Gastroesophageal sphincter (tissue), 4 donors: ENCODE data around the gene BAAT. TPM values are rescaled to one million over a fixed set of nuclear protein-coding genes. Genes with fewer than 3 reads are reported as not detected.

Source experiments
- ATAC-seq: fragments of 150-250 bp; one replicate; pipeline ENCODE4 v1.9.1; 2016; ENCODE audit warnings: mild to moderate bottlenecking, moderate library complexity
- H3K27ac ChIP-seq, 4 donors: fragments of 200-600 bp; sonication (generic) in 3 of 4; 1 replicate in 3 of 4; 2 replicates in 1 of 4; pipeline ENCODE4 v1.5.1; 2016 to 2019
- H3K27me3 ChIP-seq: fragments of 200-600 bp; sonication (generic); one replicate; pipeline ENCODE4 v1.5.1; 2019
- H3K36me3 ChIP-seq, 2 donors: fragments of 200-600 bp; sonication (generic); one replicate each; pipeline ENCODE4 v1.5.1; 2019; ENCODE audit warnings: control low read depth in 1 of 2
- H3K4me1 ChIP-seq, 3 donors: fragments of 200-600 bp; sonication (generic); 1 replicate in 2 of 3; 2 replicates in 1 of 3; pipeline ENCODE4 v1.5.1; 2016 to 2019; ENCODE audit warnings: control low read depth in 2 of 3
- H3K4me3 ChIP-seq, 2 donors: fragments of 200-600 bp; sonication (generic); one replicate each; pipeline ENCODE4 v1.5.1; 2019; ENCODE audit warnings: mild to moderate bottlenecking in 1 of 2, moderate library complexity in 1 of 2
- H3K9me3 ChIP-seq, 3 donors: fragments of 200-600 bp; sonication (generic); one replicate each; pipeline ENCODE4 v1.5.1; 2017 to 2019; ENCODE audit warnings: control low read depth in 2 of 3
- CTCF ChIP-seq, 4 experiments: fragments of 200-600 bp in 2 of 4; fragments of 450-650 bp in 2 of 4; sonication (generic) in 1 of 4; IDR thresholded peaks; one replicate each; pipeline ENCODE4 v1.5.1; 2017 to 2019; ENCODE audit warnings: antibody characterized with exemption in 4 of 4, mild to moderate bottlenecking in 2 of 4, moderate library complexity in 2 of 4
- EP300 ChIP-seq: sonication (generic); formaldehyde crosslinking; IDR thresholded peaks from one replicate; pipeline ENCODE4 v1.6.1; 2017; ENCODE audit warnings: antibody characterized with exemption, mild to moderate bottlenecking
- POLR2A ChIP-seq, 2 donors: fragments of 450-650 bp; IDR thresholded peaks; one replicate each; pipeline ENCODE4 v1.6.1; 2017; ENCODE audit warnings: antibody characterized with exemption in 2 of 2, mild to moderate bottlenecking in 2 of 2, moderate library complexity in 1 of 2
- POLR2AphosphoS5 ChIP-seq: sonication (generic); formaldehyde crosslinking; IDR thresholded peaks from one replicate; pipeline ENCODE4 v1.6.1; 2017; ENCODE audit warnings: antibody characterized with exemption
- WGBS, 2 donors: methylation state at CpG; one replicate each; pipeline ENCODE4 v1.1.5; 2018; ENCODE audit warnings: low coverage in 1 of 2; 5-methylcytosine and 5-hydroxymethylcytosine counted together
- total RNA-seq, 4 donors: library from RNA; depleted of rRNA; stranded (reverse); fragments of >200 nt; gene quantifications; one replicate each; pipeline ENCODE4 v1.1.0, GENCODE V29; 2016

BAAT gene
- total RNA-seq, 4 donors from 2014 or later: 0.25 TPM; not detected in 3

GRCh38 chr9:101398068-101398929 is 13.5 kb upstream of the BAAT start, which contains the start of the genes MRPL50 and ZNF189:
TSS of gene MRPL50 (minus strand) at chr9:101398618. CDS start at chr9:101398592, 26 bp downstream.
TSS of gene ZNF189 (plus strand) at chr9:101398851. CDS start at chr9:101399157, 306 bp downstream.
- Histone ChIP-seq H3K4me1 (peaks cover 8 to 54% (median 10%) of the 10 kb centered on the region in 3 donors), H3K4me3 (peak within 1 kb of the TSS; percentile 56 to 69), H3K27me3 (no peaks in the 10 kb centered on the region), H3K27ac (peak within 1 kb of the TSS; percentile 69 to 92 (median 88)), H3K9me3 (peaks cover 0 to 11% (median 0%) of the 10 kb centered on the region in 3 donors), H3K36me3 (peaks cover 3 to 34% of the 10 kb centered on the region in 2 donors)
- ATAC-seq: peak; percentile 100
- TF ChIP-seq POLR2AphosphoS5 (peak; percentile 78), POLR2A (IDR thresholded peaks at IDR 0.05) (peak; percentile 50 to 58), EP300 (no peak), CTCF (IDR thresholded peaks at IDR 0.05) (peak in 1 of 4 experiments; percentile 15)
- 0% methylated on average over 13 to 23 of the region's 44 CpGs for WGBS, 2 donors

DNA sequence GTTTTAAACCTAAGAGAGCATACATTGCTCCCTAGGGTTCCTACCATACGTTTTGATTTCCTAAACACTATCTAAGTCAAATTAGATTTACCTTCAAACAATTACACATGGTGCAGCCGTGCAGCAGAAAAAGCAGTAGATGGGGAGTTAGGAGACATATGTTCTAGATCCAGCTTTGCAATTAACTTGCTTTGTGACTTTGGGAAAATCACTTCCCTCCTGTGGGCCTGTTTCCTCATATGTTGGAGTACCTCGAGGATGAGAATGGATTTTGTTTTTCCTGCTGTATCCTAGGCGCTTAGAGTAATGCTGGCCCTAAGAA is 12.9 kb upstream of the BAAT start:
- Histone ChIP-seq H3K27me3 (no peaks in the 10 kb centered on the region), H3K4me1 (peaks cover 8 to 54% (median 10%) of the 10 kb centered on the region in 3 donors), H3K9me3 (peaks cover 0 to 11% (median 0%) of the 10 kb centered on the region in 3 donors), H3K4me3 (peak overlapping the region; percentile 56 to 69), H3K36me3 (peaks cover 3 to 28% of the 10 kb centered on the region in 2 donors), H3K27ac (peak overlapping the region; percentile 69 to 92 (median 86))
- ATAC-seq: no peak
- WGBS, 2 donors: 4 to 7% methylated on average over 4 of the region's 4 CpGs
- no peak for TF ChIP-seq CTCF (IDR thresholded peaks at IDR 0.05)
- TF ChIP-seq POLR2AphosphoS5: no peak
- TF ChIP-seq EP300: no peak
- no peak for TF ChIP-seq POLR2A (IDR thresholded peaks at IDR 0.05)

- Histone ChIP-seq H3K36me3 (peaks cover 4 to 14% of the 10 kb centered on the region in 2 donors), H3K27me3 (no peaks in the 10 kb centered on the region), H3K27ac (no peak overlapping the region), H3K4me3 (no peak overlapping the region), H3K9me3 (peaks cover 0 to 9% (median 0%) of the 10 kb centered on the region in 3 donors), H3K4me1 (peaks cover 1 to 33% (median 2%) of the 10 kb centered on the region in 3 donors)
- WGBS, 2 donors: 75 to 92% methylated on average over 1 of the region's 1 CpG
- TF ChIP-seq CTCF (IDR thresholded peaks at IDR 0.05) (no peak), POLR2A (IDR thresholded peaks at IDR 0.05) (no peak), EP300 (no peak), POLR2AphosphoS5 (no peak)
- no peak for ATAC-seq
Observed at GRCh38 chr9:101394687-101395086, 9.9 kb upstream of the BAAT start.

- no peaks in the 10 kb centered on the region for H3K27me3 ChIP-seq
- TF ChIP-seq EP300 (no peak), POLR2AphosphoS5 (no peak), POLR2A (IDR thresholded peaks at IDR 0.05) (no peak), CTCF (IDR thresholded peaks at IDR 0.05) (no peak)
- ATAC-seq: no peak
- no peak overlapping the region for H3K4me3 ChIP-seq
- H3K4me1 ChIP-seq: peaks cover 0 to 27% (median 0%) of the 10 kb centered on the region in 3 donors
- peaks cover 0 to 9% (median 0%) of the 10 kb centered on the region in 3 donors for H3K9me3 ChIP-seq
- H3K36me3 ChIP-seq: peaks cover 6 to 28% of the 10 kb centered on the region in 2 donors
- H3K27ac ChIP-seq: no peak overlapping the region
- 90 to 100% methylated on average over 2 to 3 of the region's 3 CpGs for WGBS, 2 donors
Observed at GRCh38 chr9:101393135-101393534, 8.3 kb upstream of the BAAT start.
